ENCODE data around the gene POLE. TPM values are rescaled to one million over a fixed set of nuclear protein-coding genes. Genes with fewer than 3 reads are reported as not detected.

POLE gene
- total RNA-seq, 1 experiment from 2014 or later, result 167 TPM

DNA sequence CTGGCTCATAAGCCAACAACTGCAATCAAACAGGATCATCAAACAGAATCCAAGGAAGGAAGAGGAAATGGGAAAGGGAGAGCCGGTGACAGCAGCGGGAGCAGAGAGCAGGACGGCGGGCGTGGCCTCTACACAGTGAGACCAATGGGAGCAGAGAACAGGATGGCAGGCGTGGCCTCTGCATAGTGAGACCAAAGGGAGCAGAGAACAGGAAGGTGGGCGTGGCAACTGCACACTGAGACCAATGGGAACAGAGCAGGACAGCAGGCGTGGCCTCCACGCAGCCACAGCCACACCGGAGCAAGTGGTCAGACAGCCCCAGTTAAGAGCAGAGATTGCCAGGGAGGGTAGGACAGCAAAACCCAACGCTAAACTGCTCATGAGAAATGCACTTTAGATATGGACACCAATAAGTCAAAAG lies 93.2 kb downstream of the POLE start:
- ChIA-PET POLR2A (interaction anchor here (0.6 kb wide), 1 partner anchor 34 kb away, joined by 3 read pairs; no protein-coding TSS in a partner anchor), CTCF (no interaction called here)
- Mint-ChIP-seq H3K4me1 (ENCODE audit: low read depth, unreplicated experiment) (peaks cover 20% of the 10 kb centered on the region), H3K27me3 (ENCODE audit: insufficient read depth, unreplicated experiment) (peaks cover 10% of the 10 kb centered on the region), H3K9me3 (ENCODE audit: unreplicated experiment) (peaks cover 11% of the 10 kb centered on the region), H3K4me3 (ENCODE audit: unreplicated experiment) (peak overlapping the region; percentile 67), H3K36me3 (ENCODE audit: insufficient read depth, unreplicated experiment) (peaks cover 25% of the 10 kb centered on the region), H3K27ac (ENCODE audit: unreplicated experiment) (no peak overlapping the region)
- Histone ChIP-seq H3K36me3 (ENCODE audit: control insufficient read depth, insufficient read depth, low read length) (no peaks in the 10 kb centered on the region), H3K4me3 (ENCODE audit: low read depth, low read length) (peak overlapping the region; percentile 25), H3K9me3 (no peaks in the 10 kb centered on the region), H3K27me3 (replicated peaks; ENCODE audit: control insufficient read depth, insufficient read depth, low read length) (no peaks in the 10 kb centered on the region), H3K4me1 (peaks cover 4% of the 10 kb centered on the region; the same call in 1 of the 2 replicates)
- TF ChIP-seq, protein P1, sequence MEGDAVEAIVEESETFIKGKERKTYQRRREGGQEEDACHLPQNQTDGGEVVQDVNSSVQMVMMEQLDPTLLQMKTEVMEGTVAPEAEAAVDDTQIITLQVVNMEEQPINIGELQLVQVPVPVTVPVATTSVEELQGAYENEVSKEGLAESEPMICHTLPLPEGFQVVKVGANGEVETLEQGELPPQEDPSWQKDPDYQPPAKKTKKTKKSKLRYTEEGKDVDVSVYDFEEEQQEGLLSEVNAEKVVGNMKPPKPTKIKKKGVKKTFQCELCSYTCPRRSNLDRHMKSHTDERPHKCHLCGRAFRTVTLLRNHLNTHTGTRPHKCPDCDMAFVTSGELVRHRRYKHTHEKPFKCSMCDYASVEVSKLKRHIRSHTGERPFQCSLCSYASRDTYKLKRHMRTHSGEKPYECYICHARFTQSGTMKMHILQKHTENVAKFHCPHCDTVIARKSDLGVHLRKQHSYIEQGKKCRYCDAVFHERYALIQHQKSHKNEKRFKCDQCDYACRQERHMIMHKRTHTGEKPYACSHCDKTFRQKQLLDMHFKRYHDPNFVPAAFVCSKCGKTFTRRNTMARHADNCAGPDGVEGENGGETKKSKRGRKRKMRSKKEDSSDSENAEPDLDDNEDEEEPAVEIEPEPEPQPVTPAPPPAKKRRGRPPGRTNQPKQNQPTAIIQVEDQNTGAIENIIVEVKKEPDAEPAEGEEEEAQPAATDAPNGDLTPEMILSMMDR (IDR thresholded peaks at IDR 0.05; ENCODE audit: insufficient read depth in 1 of 2, low read depth in 1 of 2, low read length in 1 of 2, severe bottlenecking in 1 of 2, unreplicated experiment in 1 of 2), result no peak
- intact Hi-C loops (cut with micrococcal nuclease; ENCODE audit: unreplicated experiment), result loop anchor here (1.0 kb wide), 1 partner anchor 33 kb away; no protein-coding TSS in a partner anchor
- DNase-seq, result peak; percentile 94 to 98
- no TSS peak for BruUV-seq (replicated peaks)

DNA sequence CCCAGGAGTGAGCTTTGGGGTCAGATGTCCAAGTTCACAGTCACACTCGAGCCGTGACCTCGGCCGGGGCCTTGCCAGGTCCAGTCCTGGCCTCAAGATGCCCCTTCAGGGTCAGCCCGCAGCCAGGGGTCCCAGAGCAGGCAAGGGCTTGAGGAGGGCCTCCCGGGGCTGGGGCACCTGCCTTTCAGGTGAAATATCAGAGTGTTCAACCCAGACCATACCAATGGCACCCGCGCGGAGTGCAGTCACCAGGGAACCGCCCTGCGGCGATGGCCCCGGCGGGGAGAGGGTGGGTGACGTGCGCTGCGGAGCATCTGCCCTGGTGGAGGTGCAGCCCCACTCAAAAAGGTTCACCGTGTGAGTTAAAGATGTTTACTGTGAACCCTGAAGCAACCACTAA lies 93.6 kb downstream of the POLE start:
- Histone ChIP-seq H3K9me3 (no peaks in the 10 kb centered on the region), H3K36me3 (ENCODE audit: control insufficient read depth, insufficient read depth, low read length) (no peaks in the 10 kb centered on the region), H3K27me3 (replicated peaks; ENCODE audit: control insufficient read depth, insufficient read depth, low read length) (no peaks in the 10 kb centered on the region; the same call in 1 of the 2 replicates), H3K4me3 (ENCODE audit: low read depth, low read length) (peak overlapping the region; percentile 25), H3K4me1 (peaks cover 4% of the 10 kb centered on the region; the same call in 1 of the 2 replicates)
- Mint-ChIP-seq H3K27me3 (ENCODE audit: insufficient read depth, unreplicated experiment) (peaks cover 10% of the 10 kb centered on the region), H3K4me1 (ENCODE audit: low read depth, unreplicated experiment) (peaks cover 20% of the 10 kb centered on the region), H3K9me3 (ENCODE audit: unreplicated experiment) (peaks cover 11% of the 10 kb centered on the region), H3K36me3 (ENCODE audit: insufficient read depth, unreplicated experiment) (peaks cover 21% of the 10 kb centered on the region), H3K4me3 (ENCODE audit: unreplicated experiment) (peak overlapping the region; percentile 67), H3K27ac (ENCODE audit: unreplicated experiment) (no peak overlapping the region)
- intact Hi-C loops (cut with micrococcal nuclease; ENCODE audit: unreplicated experiment), result no loop called here
- no peak for DNase-seq
- ChIA-PET POLR2A (interaction anchor here (0.6 kb wide), 1 partner anchor 34 kb away, joined by 3 read pairs; no protein-coding TSS in a partner anchor), CTCF (no interaction called here)
- BruUV-seq (replicated peaks), result no TSS peak
- TF ChIP-seq, protein P1 (IDR thresholded peaks at IDR 0.05; ENCODE audit: insufficient read depth in 1 of 2, low read depth in 1 of 2, low read length in 1 of 2, severe bottlenecking in 1 of 2, unreplicated experiment in 1 of 2), result no peak

DNA sequence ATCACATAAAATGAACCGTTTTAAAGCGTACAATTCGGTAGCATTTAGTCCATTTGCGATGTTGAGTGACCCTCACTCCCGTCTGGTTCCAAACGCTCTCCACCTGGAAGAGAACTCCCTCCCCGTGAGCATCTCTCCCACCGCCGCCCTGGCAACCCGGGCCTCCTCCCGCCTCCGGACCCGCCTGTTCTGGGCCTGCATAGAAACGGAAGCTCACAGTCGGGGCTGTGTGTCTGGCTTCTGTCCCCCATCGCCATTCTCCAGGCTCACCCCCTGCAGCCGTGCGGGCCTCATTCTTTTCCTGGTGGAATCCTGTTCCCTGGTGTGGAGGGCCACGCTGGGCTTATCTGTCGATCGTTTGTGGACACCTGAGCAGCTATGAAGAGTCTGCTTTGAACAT lies 94.1 kb downstream of the POLE start:
- Mint-ChIP-seq H3K27me3 (ENCODE audit: insufficient read depth, unreplicated experiment) (peaks cover 10% of the 10 kb centered on the region), H3K4me3 (ENCODE audit: unreplicated experiment) (no peak overlapping the region)
- BruUV-seq (replicated peaks), result no TSS peak

More for the DNA sequence above, 94.1 kb downstream of the POLE start:
- intact Hi-C loops (cut with micrococcal nuclease; ENCODE audit: unreplicated experiment), result no loop called here
- CTCF ChIA-PET, result no interaction called here
- Mint-ChIP-seq H3K9me3 (ENCODE audit: unreplicated experiment) (peaks cover 10% of the 10 kb centered on the region), H3K4me1 (ENCODE audit: low read depth, unreplicated experiment) (peaks cover 20% of the 10 kb centered on the region), H3K27ac (ENCODE audit: unreplicated experiment) (no peak overlapping the region), H3K36me3 (ENCODE audit: insufficient read depth, unreplicated experiment) (peaks cover 19% of the 10 kb centered on the region)
- H3K4me1 ChIP-seq, result peaks cover 4% of the 10 kb centered on the region; the same call in 1 of the 2 replicates
- H3K4me3 ChIP-seq (ENCODE audit: low read depth, low read length), result no peak overlapping the region
- no peak for DNase-seq
- no peaks in the 10 kb centered on the region; the same call in 1 of the 2 replicates for H3K27me3 ChIP-seq (replicated peaks; ENCODE audit: control insufficient read depth, insufficient read depth, low read length)
- POLR2A ChIA-PET, result interaction anchor here (0.6 kb wide), 1 partner anchor 34 kb away, joined by 3 read pairs; no protein-coding TSS in a partner anchor
- no peaks in the 10 kb centered on the region for H3K36me3 ChIP-seq (ENCODE audit: control insufficient read depth, insufficient read depth, low read length)
- TF ChIP-seq, protein P1 (IDR thresholded peaks at IDR 0.05; ENCODE audit: insufficient read depth in 1 of 2, low read depth in 1 of 2, low read length in 1 of 2, severe bottlenecking in 1 of 2, unreplicated experiment in 1 of 2), result no peak
- H3K9me3 ChIP-seq, result no peaks in the 10 kb centered on the region

All from Caco-2 (cell line).